HepG2 (cell line): ENCODE results near the gene GPC6.

Experiments
- CHD4 ChIP-seq: fragments of 200-600 bp; sonication (generic); IDR thresholded peaks from 2 replicates; pipeline ENCODE4 v1.7.0; 2017; ENCODE audit warnings: mild to moderate bottlenecking, low read length, borderline replicate concordance
- RAD51 ChIP-seq: fragments of 450-650 bp; IDR thresholded peaks from 2 replicates; pipeline ENCODE4 v1.6.1; 2016; ENCODE audit warnings: borderline replicate concordance
- RBM39 ChIP-seq: fragments of 200-400 bp; formaldehyde crosslinking; IDR thresholded peaks from one replicate; pipeline ENCODE4 v1.6.1; 2018; ENCODE audit warnings: antibody characterized with exemption, mild to moderate bottlenecking, low read depth, low read length; ENCODE audit not compliant: poor library complexity, severe bottlenecking
- ZNF841 ChIP-seq: sonication (generic); formaldehyde crosslinking; IDR thresholded peaks from 2 replicates; pipeline ENCODE4 v1.8.1; 2023; ENCODE audit warnings: missing genetic modification reagents, borderline replicate concordance

DNA sequence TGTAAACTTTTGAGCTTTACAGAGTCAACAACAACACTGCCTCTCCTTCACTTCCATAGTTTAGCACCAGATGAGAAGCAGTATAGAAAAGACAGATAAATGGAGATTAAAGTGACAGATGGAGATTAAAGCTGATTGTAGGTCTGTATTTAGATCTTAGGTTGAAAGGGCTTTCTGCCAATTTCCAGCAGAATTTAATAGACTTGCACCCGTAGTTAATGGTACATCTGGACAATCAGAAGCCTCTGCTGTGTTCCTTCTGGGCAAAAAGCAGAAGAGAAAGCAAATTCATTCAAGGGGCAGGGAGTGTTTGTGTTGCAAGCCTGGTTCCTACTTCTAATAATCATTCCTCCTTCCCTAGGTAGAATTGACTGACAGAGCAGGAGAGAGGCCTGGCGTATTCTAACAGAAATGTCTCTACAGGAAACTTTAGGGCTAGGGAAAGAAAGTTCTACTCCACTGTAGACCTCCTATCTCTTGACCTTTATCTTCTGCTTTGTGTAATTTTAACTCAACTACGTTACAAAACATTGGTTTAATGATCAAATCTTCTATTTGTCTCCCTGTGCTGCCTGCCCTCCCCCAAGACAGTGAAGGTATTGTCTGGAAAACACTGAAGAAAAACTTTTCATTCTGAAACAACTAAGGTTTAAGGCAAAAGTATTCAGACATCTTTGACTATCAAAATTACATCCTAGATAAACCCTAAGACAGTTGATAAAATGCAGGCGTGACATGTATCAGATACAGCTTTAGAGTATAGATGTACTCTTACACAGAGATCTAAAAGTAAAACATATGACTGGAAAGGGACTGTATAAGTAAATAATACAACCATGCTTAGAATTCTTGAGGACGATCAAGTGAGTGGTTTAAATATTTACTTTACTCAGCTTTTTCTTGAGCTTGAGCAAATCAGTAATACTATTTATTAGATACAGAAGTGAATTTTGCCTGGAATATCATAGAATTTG, 44.4 kb downstream of the GPC6 start:
- TF ChIP-seq RAD51: no peak
- TF ChIP-seq RBM39: no peak
- no peak for TF ChIP-seq ZNF841 (CRISPR knock-in tag)
- no peak for TF ChIP-seq CHD4
